Heart right ventricle (tissue), 16 donors: ENCODE measurements around the gene PYURF. TPM values are rescaled to one million over a fixed set of nuclear protein-coding genes. Genes with fewer than 3 reads are reported as not detected.

Experiments
- ATAC-seq, 8 donors: fragments of 200-7000 bp; cut with Tn5 transposase; one replicate each; pipeline ENCODE4 v1.9.1; 2020; ENCODE audit warnings: mild to moderate bottlenecking in 8 of 8, moderate library complexity in 8 of 8, moderate number of reproducible peaks in 1 of 8
- DNase-seq, 2 donors: peaks; one replicate each; pipeline ENCODE4 v3.0.0-alpha.2; 2020
- H3K27ac ChIP-seq, 10 donors: fragments of 200-600 bp; sonication (generic) in 2 of 10; one replicate each; pipeline versions ENCODE4 v1.5.0 to v1.8.0; 2020 to 2022; ENCODE audit warnings: mild to moderate bottlenecking in 3 of 10
- H3K27me3 ChIP-seq, 7 donors: fragments of 200-600 bp; one replicate each; pipeline ENCODE4 v1.8.0; 2021 to 2022; ENCODE audit warnings: mild to moderate bottlenecking in 2 of 7
- H3K36me3 ChIP-seq, 9 donors: fragments of 200-600 bp; sonication (generic) in 1 of 9; one replicate each; pipeline versions ENCODE4 v1.5.0 to v1.8.0; 2020 to 2022; ENCODE audit warnings: mild to moderate bottlenecking in 2 of 9
- H3K4me1 ChIP-seq, 9 donors: fragments of 200-600 bp; sonication (generic) in 1 of 9; one replicate each; pipeline versions ENCODE4 v1.5.0 to v1.8.0; 2020 to 2022; ENCODE audit warnings: mild to moderate bottlenecking in 4 of 9
- H3K4me3 ChIP-seq, 10 donors: fragments of 200-600 bp; sonication (generic) in 2 of 10; one replicate each; pipeline versions ENCODE4 v1.5.0 to v1.8.0; 2020 to 2022; ENCODE audit warnings: mild to moderate bottlenecking in 7 of 10, moderate library complexity in 2 of 10
- H3K9me3 ChIP-seq, 11 donors: fragments of 200-600 bp in 10 of 11; sonication (generic) in 2 of 11; one replicate each; pipeline versions ENCODE4 v1.5.0 to v1.8.0; 2013 to 2022; ENCODE audit warnings: mild to moderate bottlenecking in 2 of 11, control low read depth in 1 of 11, moderate library complexity in 1 of 11
- CTCF ChIP-seq, 9 donors: fragments of 200-600 bp; sonication (generic) in 2 of 9; IDR thresholded peaks; one replicate each; pipeline versions ENCODE4 v1.5.0 to v1.8.0; 2021 to 2022; ENCODE audit warnings: antibody characterized with exemption in 9 of 9, mild to moderate bottlenecking in 5 of 9, moderate library complexity in 1 of 9
- WGBS, 2 donors: extraction: QIAGEN DNeasy Blood & Tissue Kit; methylation state at CpG; one replicate each; pipeline ENCODE4 v1.1.7; 2013; ENCODE audit warnings: inconsistent platforms in 1 of 2; 5-methylcytosine and 5-hydroxymethylcytosine counted together
- intact Hi-C, 10 donors: fragments of 100-400 bp; cut with DNase I; formaldehyde crosslinking; loops; one replicate each; pipeline versions ENCODE4 v1.11.1 to v1.14.2; 2022
- polyA plus RNA-seq, 2 donors: library from polyadenylated mRNA; stranded (reverse); fragments of 200-250 nt; gene quantifications; one replicate each; pipeline ENCODE4 v1.2.3, GENCODE V29; 2013
- total RNA-seq, 10 donors: library from RNA; stranded (reverse); fragmentation: NEBNext Ultra II Directional in 3 of 10; extraction: Animal tissue kit (Norgen Biotek cat#: 25700) in 3 of 10; gene quantifications; one replicate each; pipeline versions ENCODE4 v1.2.1 to v1.2.4, GENCODE V29; 2021 to 2023
- donor health status: Arrhythmogenic right ventricular cardiomyopathy.
- donor health status: ischemic (EF 13 %, LVEDD 7.1; RV severe dilation, severe dysfunction).
- donor health status: healthy with polysubstance abuse.
- donor health status: DM: no; HTN: yes; CAD: no.
- donor health status: DM: no; HTN: no; CAD: no.
- donor health status: ischemic (EF 25% LVEDD 6.9; RV normal size, moderate dysfunction).
- donor health status: ischemic (EF 25% LVEDD 5.7; RV mildly dilated, moderate dysfunction).
- donor health status: healthy.
- donor health status: DM: yes; HTN: yes; CAD: no.
- donor health status: Ischemic cardiomyopathy.
- donor health status: ischemic (EF 35%, LVEDD 5.7; RV mildly dilated, moderate dysfunction).
- donor health status: nonischemic (EF 11% LVEDD 7.7; RV severe dilation, severe dysfunction).
- donor health status: DM: yes; HTN: yes; CAD: no.
- donor health status: PGD.
- donor health status: ischemic (EF 29% LVEDD 5.4; RV normal size, mild dysfunction).
- donor health status: nonischemic (EF 23%, LVEDD 6.1; RV moderate dilation, normal function).

PYURF gene
- total and polyA plus RNA-seq, 12 donors, result 44.6 to 99.3 (median 49.5) TPM

DNA sequence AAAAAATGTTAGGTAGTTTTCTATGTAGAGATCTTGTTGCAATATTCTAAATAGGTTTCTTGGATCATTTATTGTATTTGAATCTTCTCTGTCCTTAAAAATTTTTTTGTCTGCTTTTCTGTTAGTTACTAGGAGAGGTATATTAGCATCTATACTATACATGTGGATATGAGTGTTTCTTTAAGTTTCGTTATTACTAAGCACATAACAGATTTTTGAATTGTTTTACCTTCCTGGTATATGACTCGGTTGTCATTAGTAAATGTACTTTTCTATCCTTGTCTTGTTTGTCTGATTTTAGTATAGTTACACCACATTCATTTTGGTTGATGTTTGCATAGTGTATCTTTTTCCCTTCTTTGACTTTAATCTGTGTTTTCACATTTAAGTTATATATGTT is 20.2 kb downstream of the PYURF start:
- no peaks in the 10 kb centered on the region for H3K4me1 ChIP-seq
- no peak overlapping the region for H3K4me3 ChIP-seq
- H3K36me3 ChIP-seq, result peaks cover 0 to 74% (median 6%) of the 10 kb centered on the region in 9 donors
- H3K9me3 ChIP-seq, result no peaks in the 10 kb centered on the region
- no peak overlapping the region for H3K27ac ChIP-seq
- DNase-seq (no peak), ATAC-seq (no peak)
- no peak for TF ChIP-seq CTCF (IDR thresholded peaks at IDR 0.05)
- 92 to 94% methylated on average over 2 of the region's 2 CpGs for WGBS, 2 donors
- H3K27me3 ChIP-seq, result no peaks in the 10 kb centered on the region
- intact Hi-C loops, result loop anchor here in 1 of 10 donors (10.0 kb wide), 1 partner anchor 139 kb away; no protein-coding TSS in a partner anchor

- Histone ChIP-seq H3K4me1 (no peaks in the 10 kb centered on the region), H3K9me3 (no peaks in the 10 kb centered on the region), H3K4me3 (no peak overlapping the region), H3K27ac (no peak overlapping the region), H3K27me3 (no peaks in the 10 kb centered on the region), H3K36me3 (peaks cover 0 to 94% (median 10%) of the 10 kb centered on the region in 9 donors)
- intact Hi-C loops, result no loop called here
- no peak for DNase-seq
- 91 to 93% methylated on average over 2 of the region's 2 CpGs for WGBS, 2 donors
- ATAC-seq, result no peak
- no peak for TF ChIP-seq CTCF (IDR thresholded peaks at IDR 0.05)
These were observed 25.6 kb downstream of the PYURF start for GRCh38 chr4:88497859-88498409.

GRCh38 chr4:88489100-88489761 is 34.3 kb downstream of the PYURF start:
- Histone ChIP-seq H3K27ac (no peak overlapping the region), H3K36me3 (peaks cover 0 to 96% (median 3%) of the 10 kb centered on the region in 9 donors), H3K4me3 (no peak overlapping the region), H3K27me3 (no peaks in the 10 kb centered on the region), H3K9me3 (no peaks in the 10 kb centered on the region), H3K4me1 (no peaks in the 10 kb centered on the region)
- intact Hi-C loops, result no loop called here
- WGBS, 2 donors, result 81% methylated on average over 4 of the region's 4 CpGs
- ATAC-seq (no peak), DNase-seq (no peak)
- no peak for TF ChIP-seq CTCF (IDR thresholded peaks at IDR 0.05)

- peaks cover 0 to 7% (median 0%) of the 10 kb centered on the region in 9 donors for H3K4me1 ChIP-seq
- peak overlapping the region in 3 of 10 donors; percentile 12 to 59 (median 45) for H3K27ac ChIP-seq
- H3K36me3 ChIP-seq, result peaks cover 0 to 57% (median 0%) of the 10 kb centered on the region in 9 donors
- no peak for TF ChIP-seq CTCF (IDR thresholded peaks at IDR 0.05)
- no peak overlapping the region for H3K4me3 ChIP-seq
- no peaks in the 10 kb centered on the region for H3K9me3 ChIP-seq
- no peaks in the 10 kb centered on the region for H3K27me3 ChIP-seq
- ATAC-seq, result peak in 4 of 8 donors; percentile 50 to 75 (median 64)
- DNase-seq, result no peak
- 35 to 43% methylated on average over 1 of the region's 1 CpG for WGBS, 2 donors
- intact Hi-C loops, result no loop called here
These were observed 42.0 kb downstream of the PYURF start for GRCh38 chr4:88481537-88481936.
